Sigmoid colon (tissue), 4 donors: ENCODE measurements around the gene HAUS8.

ENCODE experiments used
- CTCF ChIP-seq, 4 experiments: fragments of 450-650 bp in 3 of 4; fragments of 200-600 bp in 1 of 4; IDR thresholded peaks; one replicate each; pipeline ENCODE4 v1.5.1; 2016 to 2019; ENCODE audit warnings: antibody characterized with exemption in 4 of 4, mild to moderate bottlenecking in 3 of 4, moderate library complexity in 2 of 4
- POLR2AphosphoS5 ChIP-seq, 4 donors: sonication (generic); formaldehyde crosslinking; IDR thresholded peaks; one replicate each; pipeline ENCODE4 v1.6.1; 2017; ENCODE audit warnings: antibody characterized with exemption in 4 of 4

GRCh38 chr19:17107546-17108452 lies 32.5 kb upstream of the HAUS8 start:
- TF ChIP-seq POLR2AphosphoS5 (IDR thresholded peaks at IDR 0.05), result peak; percentile 68 to 90 (median 86)
- TF ChIP-seq CTCF (IDR thresholded peaks at IDR 0.05), result no peak
